PC-9 (cell line): ENCODE data around the gene HNRNPM. TPM values are rescaled to one million over a fixed set of nuclear protein-coding genes. Genes with fewer than 3 reads are reported as not detected.

Experiments
- BruUV-seq: library from RNA; stranded (reverse); fragments of 400-500 nt; replicated peaks from 2 replicates; lab custom pipeline; 2021; lab: Mats Ljungman, UMichigan
- CTCF ChIA-PET: fragments of 300-600 bp; sonication (Branson Sonifier 250); formaldehyde crosslinking; loops from one replicate; lab custom pipeline; 2022; ENCODE audit warnings: antibody characterized with exemption; lab: Charles Lee
- POLR2A ChIA-PET: fragments of 300-600 bp; sonication (Branson Sonifier 250); formaldehyde crosslinking; loops from one replicate; lab custom pipeline; 2022; ENCODE audit warnings: antibody characterized with exemption; ENCODE audit not compliant: unreplicated experiment; lab: Charles Lee
- DNase-seq, 2 experiments: peaks; one replicate each; pipeline versions ENCODE4 v3.0.0 to v3.0.0-alpha.2; 2015 to 2022; ENCODE audit warnings: mixed read lengths in 1 of 2
- H2AFZ ChIP-seq: fragments of 200-600 bp; sonication (generic); 2 replicates; pipeline ENCODE4 v1.8.1; 2017; ENCODE audit warnings: antibody characterized with exemption
- H3F3A ChIP-seq: fragments of 200-600 bp; sonication (generic); 2 replicates; pipeline ENCODE4 v1.8.1; 2017; ENCODE audit warnings: antibody characterized with exemption, mild to moderate bottlenecking, low read depth; ENCODE audit not compliant: insufficient read depth
- H3K27ac ChIP-seq: fragments of 200-600 bp; sonication (generic); 2 replicates; pipeline ENCODE4 v1.6.1; 2016; ENCODE audit warnings: mixed run types
- H3K27me3 ChIP-seq: fragments of 200-600 bp; sonication (generic); 2 replicates; pipeline ENCODE4 v1.6.1; 2016; ENCODE audit warnings: low read depth, mixed run types; ENCODE audit not compliant: insufficient read depth
- H3K36me3 ChIP-seq: fragments of 200-600 bp; sonication (generic); 2 replicates; pipeline ENCODE4 v1.6.1; 2016; ENCODE audit warnings: low read depth, mixed run types
- H3K4me1 ChIP-seq: fragments of 200-600 bp; sonication (generic); replicated peaks from 2 replicates; pipeline ENCODE4 v1.6.1; 2016; ENCODE audit warnings: mixed run types; ENCODE audit not compliant: insufficient read depth
- H3K4me2 ChIP-seq: fragments of 200-600 bp; sonication (generic); 2 replicates; pipeline ENCODE4 v1.6.1; 2017; ENCODE audit warnings: mixed run types
- H3K4me3 ChIP-seq: fragments of 200-600 bp; sonication (generic); 2 replicates; pipeline ENCODE4 v1.6.1; 2016; ENCODE audit warnings: mixed run types
- H3K79me2 ChIP-seq: fragments of 200-600 bp; sonication (generic); 2 replicates; pipeline ENCODE4 v1.6.1; 2017; ENCODE audit warnings: low read depth, mixed run types
- H3K9me2 ChIP-seq: fragments of 200-600 bp; sonication (generic); 2 replicates; pipeline ENCODE4 v1.8.1; 2017; ENCODE audit warnings: mild to moderate bottlenecking; ENCODE audit not compliant: insufficient read depth
- H3K9me3 ChIP-seq: fragments of 200-600 bp; sonication (generic); 2 replicates; pipeline ENCODE4 v1.8.1; 2016; ENCODE audit warnings: low read depth; ENCODE audit not compliant: insufficient read depth
- H4K20me1 ChIP-seq: fragments of 200-600 bp; sonication (generic); 2 replicates; pipeline ENCODE4 v1.8.1; 2017; ENCODE audit not compliant: insufficient read depth
- EZH2 ChIP-seq: fragments of 200-600 bp; sonication (generic); IDR thresholded peaks from 2 replicates; pipeline ENCODE4 v1.8.0; 2017; ENCODE audit warnings: antibody characterized with exemption, low read depth
- intact Hi-C: fragments of 100-400 bp; cut with micrococcal nuclease; formaldehyde crosslinking; loops from one replicate; pipeline ENCODE4 v1.10.0; 2022; ENCODE audit not compliant: unreplicated experiment
- total RNA-seq: library from RNA; stranded (reverse); gene quantifications from 2 replicates; pipeline ENCODE4 v1.2.3, GENCODE V29; 2021
- TF ChIP-seq, protein P1 (sequence below): fragments of 200-600 bp; sonication (generic); conservative IDR thresholded peaks from 2 replicates; pipeline ENCODE4 v1.6.1; 2017; ENCODE audit warnings: mixed run types, antibody characterized with exemption, mild to moderate bottlenecking, moderate library complexity

The HNRNPM gene
- total RNA-seq, 1 experiment from 2014 or later: 239 TPM

DNA sequence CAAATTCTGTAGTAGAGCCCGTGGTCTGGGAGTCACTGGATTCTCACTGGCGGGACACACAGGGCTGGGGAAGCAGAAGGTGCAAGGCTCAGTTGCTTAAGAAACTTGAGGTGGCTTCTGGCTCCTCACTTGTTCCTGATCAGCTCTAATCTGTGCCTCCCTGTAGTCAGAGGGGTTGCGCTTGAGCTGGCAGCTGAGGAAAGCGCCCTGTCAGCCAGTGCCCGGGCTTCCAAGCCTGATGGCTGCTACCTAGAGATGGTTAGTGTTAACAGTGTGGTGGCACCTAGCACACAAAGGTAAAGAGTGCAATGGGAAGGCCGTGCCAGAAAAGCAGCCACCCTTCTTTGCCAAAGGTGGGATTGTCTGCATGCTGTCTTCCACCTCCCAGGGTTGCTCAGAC is 8.8 kb downstream of the HNRNPM start:
- no TSS peak for BruUV-seq
- Histone ChIP-seq H3K4me2 (no peak overlapping the region), H3K36me3 (peaks cover 38% of the 10 kb centered on the region), H4K20me1 (peaks cover 96% of the 10 kb centered on the region), H3K79me2 (peaks cover 97% of the 10 kb centered on the region), H3K4me3 (no peak overlapping the region), H3K9me3 (no peaks in the 10 kb centered on the region), H3F3A (peaks cover 53% of the 10 kb centered on the region), H3K9me2 (no peaks in the 10 kb centered on the region), H3K27ac (no peak overlapping the region), H3K27me3 (no peaks in the 10 kb centered on the region), H2AFZ (no peak overlapping the region), H3K4me1 (peaks cover 47% of the 10 kb centered on the region)
- ChIA-PET POLR2A (no interaction called here), CTCF (interaction anchor here (0.6 kb wide), 1 partner anchor 53 kb away, joined by 4 read pairs; no protein-coding TSS in a partner anchor)
- no peak for DNase-seq
- TF ChIP-seq, protein P1, sequence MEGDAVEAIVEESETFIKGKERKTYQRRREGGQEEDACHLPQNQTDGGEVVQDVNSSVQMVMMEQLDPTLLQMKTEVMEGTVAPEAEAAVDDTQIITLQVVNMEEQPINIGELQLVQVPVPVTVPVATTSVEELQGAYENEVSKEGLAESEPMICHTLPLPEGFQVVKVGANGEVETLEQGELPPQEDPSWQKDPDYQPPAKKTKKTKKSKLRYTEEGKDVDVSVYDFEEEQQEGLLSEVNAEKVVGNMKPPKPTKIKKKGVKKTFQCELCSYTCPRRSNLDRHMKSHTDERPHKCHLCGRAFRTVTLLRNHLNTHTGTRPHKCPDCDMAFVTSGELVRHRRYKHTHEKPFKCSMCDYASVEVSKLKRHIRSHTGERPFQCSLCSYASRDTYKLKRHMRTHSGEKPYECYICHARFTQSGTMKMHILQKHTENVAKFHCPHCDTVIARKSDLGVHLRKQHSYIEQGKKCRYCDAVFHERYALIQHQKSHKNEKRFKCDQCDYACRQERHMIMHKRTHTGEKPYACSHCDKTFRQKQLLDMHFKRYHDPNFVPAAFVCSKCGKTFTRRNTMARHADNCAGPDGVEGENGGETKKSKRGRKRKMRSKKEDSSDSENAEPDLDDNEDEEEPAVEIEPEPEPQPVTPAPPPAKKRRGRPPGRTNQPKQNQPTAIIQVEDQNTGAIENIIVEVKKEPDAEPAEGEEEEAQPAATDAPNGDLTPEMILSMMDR: no peak
- no peak for TF ChIP-seq EZH2
- intact Hi-C loops: loop anchor here (10.0 kb wide), 1 partner anchor 89 kb away; the partner anchor contains the start of gene ANGPTL4

DNA sequence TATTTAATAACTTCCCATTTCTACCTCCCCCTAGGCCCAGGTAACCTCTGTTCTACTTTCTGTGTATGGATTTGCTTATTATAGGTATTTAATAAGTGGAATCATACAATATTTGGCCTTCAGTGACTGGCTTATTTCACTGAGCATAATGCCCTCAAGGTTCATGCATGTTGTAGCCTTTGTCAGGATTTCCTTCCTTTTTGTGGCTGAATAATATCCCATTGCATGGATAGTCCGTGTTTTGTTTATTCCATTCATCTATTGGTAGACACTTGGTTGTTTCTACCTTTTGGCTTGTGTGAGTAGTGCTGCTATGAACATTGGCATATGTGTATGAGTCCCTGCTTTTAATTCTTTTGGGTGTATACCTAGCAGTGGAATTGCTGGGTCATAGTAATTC is 9.4 kb downstream of the HNRNPM start:
- Histone ChIP-seq H3K9me2 (no peaks in the 10 kb centered on the region), H3K4me2 (no peak overlapping the region), H3K27me3 (no peaks in the 10 kb centered on the region), H3K9me3 (no peaks in the 10 kb centered on the region), H3K27ac (no peak overlapping the region), H3K4me1 (peaks cover 48% of the 10 kb centered on the region), H3K4me3 (no peak overlapping the region), H3F3A (peaks cover 54% of the 10 kb centered on the region), H3K36me3 (peaks cover 38% of the 10 kb centered on the region), H2AFZ (no peak overlapping the region), H3K79me2 (peaks cover 97% of the 10 kb centered on the region), H4K20me1 (peaks cover 96% of the 10 kb centered on the region)
- no TSS peak for BruUV-seq
- intact Hi-C loops: loop anchor here (10.0 kb wide), 1 partner anchor 89 kb away; the partner anchor contains the start of gene ANGPTL4
- DNase-seq: no peak
- CTCF ChIA-PET: no interaction called here
- TF ChIP-seq, protein P1: no peak
- no peak for TF ChIP-seq EZH2
- POLR2A ChIA-PET: no interaction called here

DNA sequence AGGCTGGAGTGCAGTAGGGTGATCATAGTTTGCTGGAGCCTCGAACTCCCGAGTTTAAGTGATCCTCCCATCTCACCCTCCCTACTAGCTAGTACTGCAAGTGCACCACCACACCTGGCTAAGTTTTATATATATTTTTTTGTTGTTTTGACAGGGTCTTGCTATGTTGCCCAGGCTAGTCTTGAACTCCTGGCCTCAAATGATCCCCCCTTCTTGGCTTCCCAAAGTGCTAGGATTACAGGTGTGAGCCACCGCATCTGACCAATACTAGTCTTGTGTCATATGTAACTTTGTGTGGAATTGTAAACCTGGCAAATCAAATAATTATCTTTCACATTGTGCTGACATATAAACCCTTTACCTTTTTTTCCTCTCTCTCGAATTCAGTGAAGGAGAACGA is 10.2 kb downstream of the HNRNPM start:
- Histone ChIP-seq H3K9me2 (no peaks in the 10 kb centered on the region), H2AFZ (no peak overlapping the region), H3K4me1 (peaks cover 51% of the 10 kb centered on the region), H3K4me2 (no peak overlapping the region), H3K27ac (no peak overlapping the region), H3F3A (peaks cover 62% of the 10 kb centered on the region), H3K36me3 (peaks cover 38% of the 10 kb centered on the region), H3K4me3 (no peak overlapping the region), H3K27me3 (no peaks in the 10 kb centered on the region), H3K9me3 (no peaks in the 10 kb centered on the region), H4K20me1 (peaks cover 99% of the 10 kb centered on the region), H3K79me2 (peaks cover 99% of the 10 kb centered on the region)
- BruUV-seq: no TSS peak
- TF ChIP-seq EZH2: no peak
- TF ChIP-seq, protein P1: no peak
- intact Hi-C loops: loop anchor here (5.0 to 10.0 kb wide), 2 partner anchors 43 to 90 kb away; partner anchors contain the start of genes ANGPTL4 and MARCHF2
- CTCF ChIA-PET: no interaction called here
- no peak for DNase-seq
- POLR2A ChIA-PET: no interaction called here
